Natural killer cell (primary cell): ENCODE measurements around the gene UBE2D4. TPM values are rescaled to one million over a fixed set of nuclear protein-coding genes. Genes with fewer than 3 reads are reported as not detected.
"Not testable (repeated sequence)": the region's sequence is repeated elsewhere in the genome, so short reads cannot be mapped to it uniquely, and the experiment has no call there.

Experiments
- ATAC-seq, 3 donors: fragments of 150-1000 bp in 2 of 3; fragments of 200-7000 bp in 1 of 3; cut with Tn5 transposase; 1 replicate in 1 of 3; 2 replicates in 2 of 3; pipeline ENCODE4 v1.10.0; 2021; ENCODE audit warnings: mild to moderate bottlenecking in 2 of 3, moderate library complexity in 2 of 3
- DNase-seq, 2 donors: peaks; one replicate each; pipeline versions ENCODE4 v3.0.0 to v3.0.0-alpha.2; 2013 to 2021; ENCODE audit warnings: mixed read lengths in 1 of 2
- H3K27ac ChIP-seq: one replicate; pipeline ENCODE4 v1.5.1; 2013; ENCODE audit warnings: mild to moderate bottlenecking, low read length
- H3K27me3 ChIP-seq: one replicate; pipeline ENCODE4 v1.6.1; 2013; ENCODE audit warnings: low read length; ENCODE audit not compliant: control insufficient read depth, insufficient read depth
- H3K36me3 ChIP-seq: one replicate; pipeline ENCODE4 v1.6.1; 2013; ENCODE audit warnings: low read length; ENCODE audit not compliant: control insufficient read depth, insufficient read depth
- H3K4me1 ChIP-seq: one replicate; pipeline ENCODE4 v1.6.1; 2013; ENCODE audit warnings: low read length; ENCODE audit not compliant: control insufficient read depth, insufficient read depth
- H3K4me3 ChIP-seq: one replicate; pipeline ENCODE4 v1.5.1; 2013; ENCODE audit warnings: low read length
- H3K9me3 ChIP-seq: one replicate; pipeline ENCODE4 v1.6.1; 2013; ENCODE audit warnings: low read length; ENCODE audit not compliant: control insufficient read depth, insufficient read depth
- H3K27ac Mint-ChIP-seq, 2 donors: one replicate each; pipeline ENCODE4 v1.8.0; 2022; ENCODE audit warnings: mild to moderate bottlenecking in 2 of 2, mixed read lengths in 2 of 2, moderate library complexity in 1 of 2
- H3K27me3 Mint-ChIP-seq, 2 donors: one replicate each; pipeline ENCODE4 v1.8.0; 2022; ENCODE audit warnings: low read depth in 2 of 2, mixed read lengths in 2 of 2
- H3K36me3 Mint-ChIP-seq: one replicate; pipeline ENCODE4 v1.8.0; 2022; ENCODE audit warnings: mixed read lengths
- H3K4me1 Mint-ChIP-seq, 2 donors: one replicate each; pipeline ENCODE4 v1.8.0; 2022; ENCODE audit warnings: mixed read lengths in 2 of 2
- H3K4me3 Mint-ChIP-seq: one replicate; pipeline ENCODE4 v1.8.0; 2022; ENCODE audit warnings: mild to moderate bottlenecking, moderate library complexity, mixed read lengths
- H3K9me3 Mint-ChIP-seq, 2 donors: one replicate each; pipeline ENCODE4 v1.8.0; 2022; ENCODE audit warnings: mixed read lengths in 2 of 2
- WGBS: methylation state at CpG from one replicate; pipeline ENCODE4 v1.1.7; 2013; ENCODE audit warnings: missing lambda C conversion rate; ENCODE audit not compliant: insufficient coverage; 5-methylcytosine and 5-hydroxymethylcytosine counted together
- intact Hi-C: fragments of 100-400 bp; cut with micrococcal nuclease; formaldehyde crosslinking; loops from one replicate; pipeline ENCODE4 v1.14.2; 2022
- total RNA-seq, 4 donors: library from RNA; stranded (reverse); fragments of 120-200 nt in 1 of 4; gene quantifications; one replicate each; pipeline versions ENCODE4 v1.2.3 to v1.2.4, GENCODE V29; 2013 to 2022
- TF ChIP-seq, protein P1 (sequence below): fragments of 200-600 bp; IDR thresholded peaks from one replicate; pipeline ENCODE4 v1.8.0; 2022; ENCODE audit warnings: antibody characterized with exemption

Gene UBE2D4
- total RNA-seq, 3 donors from 2014 or later (not counting 1 experiment from before 2014, with no cell fraction given): 5.3 to 10.6 (median 9.6) TPM

DNA sequence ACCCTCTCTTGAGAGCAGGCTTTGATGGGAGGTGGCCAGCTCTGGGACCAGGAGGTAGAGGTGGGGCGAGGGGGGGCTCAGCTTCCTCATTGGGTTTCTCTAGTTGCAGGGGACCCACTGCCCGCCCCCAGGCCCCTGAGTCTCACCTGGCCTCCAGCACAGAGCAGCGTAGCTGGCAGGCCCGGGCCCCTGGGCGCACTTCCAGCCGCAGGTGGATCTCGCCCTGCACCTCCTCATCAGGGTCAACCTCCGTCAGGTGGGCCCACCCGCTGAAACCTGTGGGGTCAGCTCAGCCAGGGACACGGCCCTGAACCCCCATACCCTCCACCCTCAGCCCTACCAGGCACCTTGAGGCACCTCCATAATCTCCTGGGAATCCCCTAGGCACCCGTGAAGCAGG, 43.4 kb downstream of the UBE2D4 start:
- H3K4me1 Mint-ChIP-seq, DNase-seq, H3K27ac ChIP-seq, H3K27ac Mint-ChIP-seq, H3K4me3 ChIP-seq, intact Hi-C loops, H3K4me1 ChIP-seq, H3K4me3 Mint-ChIP-seq, H3K36me3 Mint-ChIP-seq, H3K27me3 Mint-ChIP-seq, H3K9me3 ChIP-seq, ATAC-seq, H3K9me3 Mint-ChIP-seq, H3K27me3 ChIP-seq, H3K36me3 ChIP-seq: not testable (repeated sequence)
- WGBS: 96% methylated on average over 7 of the region's 11 CpGs

DNA sequence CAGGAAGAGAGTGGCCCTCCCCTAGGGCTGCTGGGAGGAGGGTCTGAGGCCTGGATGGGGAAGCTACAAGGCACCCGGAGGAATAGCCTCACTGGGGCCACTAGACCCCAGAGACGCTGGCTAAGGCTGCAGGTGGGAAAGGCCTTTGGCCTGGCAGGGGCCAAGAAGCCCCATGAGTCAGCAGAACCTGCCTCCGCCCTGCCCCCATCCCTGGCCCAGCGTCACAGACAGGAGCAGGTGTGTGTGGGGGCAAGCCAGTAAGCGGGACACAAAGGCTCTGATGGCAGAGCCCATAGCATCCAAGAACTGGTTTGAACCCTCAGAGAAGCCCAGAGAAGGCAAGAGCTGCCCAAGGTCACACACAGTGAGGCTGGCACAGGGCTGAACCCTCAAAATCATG, 44.5 kb downstream of the UBE2D4 start:
- H3K27me3 Mint-ChIP-seq, H3K27me3 ChIP-seq, H3K9me3 ChIP-seq, intact Hi-C loops, H3K27ac Mint-ChIP-seq, H3K36me3 ChIP-seq, H3K4me1 Mint-ChIP-seq, H3K36me3 Mint-ChIP-seq, H3K4me1 ChIP-seq, H3K27ac ChIP-seq, ATAC-seq, H3K9me3 Mint-ChIP-seq, DNase-seq, H3K4me3 Mint-ChIP-seq, H3K4me3 ChIP-seq: not testable (repeated sequence)
- 86% methylated on average over 3 of the region's 5 CpGs for WGBS

DNA sequence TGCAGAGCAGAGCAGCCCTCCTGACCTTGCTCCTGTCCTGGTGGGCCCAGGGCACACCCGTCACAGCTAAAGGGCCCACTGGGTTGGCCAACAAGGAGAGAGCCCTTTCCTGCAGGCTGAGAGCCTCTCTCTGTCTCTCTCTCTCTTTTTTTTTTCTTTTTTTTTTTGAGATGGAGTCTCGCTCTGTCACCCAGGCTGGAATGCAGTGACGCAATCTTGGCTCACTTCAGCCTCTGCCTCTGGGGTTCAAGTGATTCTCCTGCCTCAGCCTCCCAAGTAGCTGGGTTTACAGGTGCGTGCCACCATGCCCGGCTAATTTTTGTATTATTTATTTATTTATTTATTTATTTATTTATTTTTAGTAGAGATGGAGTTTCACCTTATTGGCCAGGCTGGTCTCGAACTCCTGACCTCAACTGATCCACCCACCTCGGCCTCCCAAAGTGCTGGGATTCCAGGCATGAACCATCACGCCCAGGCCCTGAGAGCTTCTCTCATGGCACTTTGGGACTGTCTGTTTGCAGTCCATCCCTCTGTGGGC, 47.9 kb downstream of the UBE2D4 start:
- H3K36me3 ChIP-seq, ATAC-seq, H3K27me3 ChIP-seq, H3K9me3 Mint-ChIP-seq, H3K27ac ChIP-seq, H3K4me3 ChIP-seq, H3K4me1 ChIP-seq, H3K36me3 Mint-ChIP-seq, H3K4me3 Mint-ChIP-seq, H3K4me1 Mint-ChIP-seq, intact Hi-C loops, DNase-seq, H3K27ac Mint-ChIP-seq, H3K9me3 ChIP-seq, H3K27me3 Mint-ChIP-seq: not testable (repeated sequence)
- WGBS: 100% methylated on average over 1 of the region's 8 CpGs

DNA sequence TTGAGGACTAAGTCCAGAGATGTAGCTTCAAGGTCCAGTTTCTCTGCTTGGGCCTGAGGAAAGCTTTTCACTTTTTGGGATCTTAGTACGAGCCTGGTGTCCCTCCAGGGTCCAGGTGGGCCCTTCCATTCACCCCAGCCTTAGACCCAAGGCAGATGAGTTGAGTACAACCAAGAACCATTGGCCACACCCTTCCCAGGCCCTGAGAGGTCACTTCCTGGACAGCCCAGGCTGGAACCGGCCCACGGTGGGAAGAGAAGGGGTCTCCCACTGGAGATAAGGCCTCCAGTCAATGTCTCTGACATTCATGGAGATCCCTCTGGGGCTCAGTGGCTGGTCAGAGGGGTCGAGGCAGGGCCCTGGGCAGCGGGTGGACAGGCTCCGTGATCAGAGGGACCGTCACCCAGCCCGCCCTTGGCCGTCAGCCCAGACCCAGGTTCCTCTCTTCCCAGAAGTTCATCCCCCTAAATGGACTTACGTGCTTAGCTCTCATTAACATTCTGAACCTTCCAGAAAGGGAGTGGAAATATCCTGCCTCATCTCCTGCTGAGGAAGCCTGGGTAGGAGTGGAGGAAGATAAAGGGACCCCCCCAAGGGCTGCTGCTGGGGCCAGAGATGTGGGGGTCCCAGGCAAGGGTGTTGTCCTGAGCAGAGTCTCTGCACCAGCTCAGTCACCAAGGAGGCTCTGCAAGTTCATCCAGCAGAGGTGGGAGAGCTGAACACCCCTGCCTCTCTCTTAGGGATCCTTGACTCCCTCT, 48.7 kb downstream of the UBE2D4 start:
- H3K27ac Mint-ChIP-seq, intact Hi-C loops, H3K27me3 ChIP-seq, DNase-seq, H3K36me3 ChIP-seq, H3K4me3 Mint-ChIP-seq, H3K9me3 Mint-ChIP-seq, H3K27me3 Mint-ChIP-seq, ATAC-seq, H3K4me1 Mint-ChIP-seq, H3K36me3 Mint-ChIP-seq, H3K9me3 ChIP-seq, H3K27ac ChIP-seq, H3K4me1 ChIP-seq, H3K4me3 ChIP-seq: not testable (repeated sequence)
- 93% methylated on average over 9 of the region's 10 CpGs for WGBS

DNA sequence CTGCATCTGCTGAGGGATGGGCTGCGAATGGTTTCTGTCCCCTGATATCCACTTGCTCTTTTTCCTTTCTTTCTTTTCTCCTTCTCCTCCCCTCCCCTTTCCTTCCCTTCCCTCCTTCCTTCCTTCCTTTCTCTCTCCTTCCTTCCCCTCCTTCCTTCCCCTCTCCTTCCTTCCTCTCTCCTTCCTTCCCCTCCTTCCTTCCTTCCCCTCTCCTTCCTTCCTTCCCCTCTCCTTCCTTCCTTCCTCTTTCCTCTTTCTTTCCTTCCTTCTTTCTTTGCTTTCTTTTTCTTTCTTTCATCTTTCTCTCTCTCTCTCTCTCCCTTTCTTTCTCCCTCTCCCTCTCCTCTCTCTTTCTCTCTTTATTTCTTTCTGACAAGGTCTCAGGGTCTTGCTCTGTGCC, 51.3 kb downstream of the UBE2D4 start:
- no peaks in the 10 kb centered on the region for H3K27me3 ChIP-seq
- DNase-seq: no peak
- Mint-ChIP-seq H3K4me3 (no peak overlapping the region), H3K4me1 (no peaks in the 10 kb centered on the region), H3K27me3 (no peaks in the 10 kb centered on the region), H3K36me3 (no peaks in the 10 kb centered on the region), H3K9me3 (no peaks in the 10 kb centered on the region), H3K27ac (no peak overlapping the region)
- intact Hi-C loops: no loop called here
- H3K36me3 ChIP-seq: no peaks in the 10 kb centered on the region
- H3K4me3 ChIP-seq: no peak overlapping the region
- 95% methylated on average over 1 of the region's 1 CpG for WGBS
- TF ChIP-seq, protein P1, sequence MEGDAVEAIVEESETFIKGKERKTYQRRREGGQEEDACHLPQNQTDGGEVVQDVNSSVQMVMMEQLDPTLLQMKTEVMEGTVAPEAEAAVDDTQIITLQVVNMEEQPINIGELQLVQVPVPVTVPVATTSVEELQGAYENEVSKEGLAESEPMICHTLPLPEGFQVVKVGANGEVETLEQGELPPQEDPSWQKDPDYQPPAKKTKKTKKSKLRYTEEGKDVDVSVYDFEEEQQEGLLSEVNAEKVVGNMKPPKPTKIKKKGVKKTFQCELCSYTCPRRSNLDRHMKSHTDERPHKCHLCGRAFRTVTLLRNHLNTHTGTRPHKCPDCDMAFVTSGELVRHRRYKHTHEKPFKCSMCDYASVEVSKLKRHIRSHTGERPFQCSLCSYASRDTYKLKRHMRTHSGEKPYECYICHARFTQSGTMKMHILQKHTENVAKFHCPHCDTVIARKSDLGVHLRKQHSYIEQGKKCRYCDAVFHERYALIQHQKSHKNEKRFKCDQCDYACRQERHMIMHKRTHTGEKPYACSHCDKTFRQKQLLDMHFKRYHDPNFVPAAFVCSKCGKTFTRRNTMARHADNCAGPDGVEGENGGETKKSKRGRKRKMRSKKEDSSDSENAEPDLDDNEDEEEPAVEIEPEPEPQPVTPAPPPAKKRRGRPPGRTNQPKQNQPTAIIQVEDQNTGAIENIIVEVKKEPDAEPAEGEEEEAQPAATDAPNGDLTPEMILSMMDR: no peak
- H3K27ac ChIP-seq: no peak overlapping the region
- ATAC-seq: no peak
- H3K9me3 ChIP-seq: no peaks in the 10 kb centered on the region
- no peaks in the 10 kb centered on the region for H3K4me1 ChIP-seq

DNA sequence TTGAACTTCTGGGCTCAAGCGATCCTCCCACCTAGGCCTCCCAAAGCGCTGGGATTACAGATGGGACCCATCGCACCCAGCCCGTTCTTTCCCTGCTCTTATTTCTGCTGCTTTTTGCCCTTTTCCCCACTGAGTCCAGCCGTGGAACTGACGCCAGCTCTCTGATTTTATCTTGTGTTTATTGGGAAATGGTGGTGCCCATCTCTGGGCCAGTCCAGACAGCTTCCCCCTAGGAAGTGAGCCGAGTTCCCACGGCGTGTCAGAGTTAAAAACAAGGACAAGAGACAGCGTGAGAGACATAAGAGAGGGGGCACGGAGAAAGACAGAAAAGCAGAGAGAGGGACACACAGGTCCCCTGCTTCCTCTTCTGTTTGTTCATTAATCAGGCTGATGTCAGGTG, 51.9 kb downstream of the UBE2D4 start:
- H3K4me3 Mint-ChIP-seq, H3K9me3 ChIP-seq, H3K9me3 Mint-ChIP-seq, H3K36me3 ChIP-seq, H3K27me3 ChIP-seq, ATAC-seq, H3K4me1 ChIP-seq, DNase-seq, H3K27ac Mint-ChIP-seq, H3K27ac ChIP-seq, H3K4me3 ChIP-seq, H3K27me3 Mint-ChIP-seq, intact Hi-C loops, H3K36me3 Mint-ChIP-seq, H3K4me1 Mint-ChIP-seq: not testable (repeated sequence)
- WGBS: 94% methylated on average over 8 of the region's 11 CpGs

DNA sequence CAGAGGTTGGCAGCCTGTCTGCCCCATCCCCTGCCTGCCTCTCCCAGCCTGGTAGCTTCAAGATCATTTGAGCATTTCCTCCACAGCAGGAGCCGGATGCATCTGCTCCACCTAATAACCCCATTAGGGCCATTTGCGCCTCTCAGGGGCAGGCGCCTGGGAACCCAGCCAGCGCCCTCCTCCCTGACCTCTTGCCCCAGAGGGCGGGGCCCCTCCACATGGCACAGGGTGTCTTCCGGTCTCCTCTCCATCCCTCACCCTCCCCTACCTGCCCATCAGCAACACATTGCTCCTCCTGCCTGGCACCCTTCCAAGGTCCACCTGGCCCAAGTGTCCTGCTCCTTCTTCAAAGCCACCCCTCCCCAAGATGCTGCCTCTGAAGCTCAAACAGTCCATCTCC, 56.6 kb downstream of the UBE2D4 start:
- H3K36me3 ChIP-seq, H3K4me3 Mint-ChIP-seq, H3K27ac ChIP-seq, H3K27me3 Mint-ChIP-seq, H3K4me1 Mint-ChIP-seq, H3K9me3 ChIP-seq, H3K4me3 ChIP-seq, H3K4me1 ChIP-seq, H3K36me3 Mint-ChIP-seq, H3K9me3 Mint-ChIP-seq, intact Hi-C loops, ATAC-seq, H3K27ac Mint-ChIP-seq, DNase-seq, H3K27me3 ChIP-seq: not testable (repeated sequence)
- WGBS: no CpG with 5 or more reads among the region's 6 CpGs
